WTC11 (cell line): ENCODE results near the gene NFE2L3. TPM values are rescaled to one million over a fixed set of nuclear protein-coding genes. Genes with fewer than 3 reads are reported as not detected.

ENCODE experiments used
- ATAC-seq: fragments of 200-7000 bp; cut with Tn5 transposase; 2 replicates; pipeline ENCODE4 v1.10.0; 2021; ENCODE audit warnings: mild to moderate bottlenecking, moderate library complexity
- CTCF ChIA-PET: fragments of 300-600 bp; sonication (Branson Sonifier 250); formaldehyde crosslinking; loops from one replicate; lab custom pipeline; 2021; ENCODE audit warnings: antibody characterized with exemption; lab: Charles Lee
- POLR2A ChIA-PET: fragments of 350-600 bp; sonication (Branson Sonifier 250); formaldehyde crosslinking; loops from one replicate; lab custom pipeline; 2021; ENCODE audit warnings: antibody characterized with exemption; lab: Charles Lee
- DNase-seq: peaks from one replicate; pipeline ENCODE4 v3.0.0; 2021; ENCODE audit warnings: low spot score
- H3K27ac Mint-ChIP-seq: 2 replicates; pipeline ENCODE4 v1.8.0; 2021; ENCODE audit warnings: mixed read lengths
- H3K27me3 Mint-ChIP-seq: 2 replicates; pipeline ENCODE4 v1.8.0; 2021; ENCODE audit warnings: low read depth, mild to moderate bottlenecking, moderate library complexity, mixed read lengths
- H3K36me3 Mint-ChIP-seq: 2 replicates; pipeline ENCODE4 v1.8.0; 2021; ENCODE audit warnings: mixed read lengths
- H3K4me1 Mint-ChIP-seq: 2 replicates; pipeline ENCODE4 v1.8.0; 2022; ENCODE audit warnings: mixed read lengths
- H3K4me3 Mint-ChIP-seq: 2 replicates; pipeline ENCODE4 v1.8.0; 2021; ENCODE audit warnings: mild to moderate bottlenecking, moderate library complexity, mixed read lengths
- H3K9me3 Mint-ChIP-seq: 2 replicates; pipeline ENCODE4 v1.8.0; 2021; ENCODE audit warnings: mixed read lengths
- ATF1 ChIP-seq: sonication (generic); formaldehyde crosslinking; IDR thresholded peaks from 2 replicates; pipeline ENCODE4 v1.8.1; 2023; ENCODE audit warnings: mild to moderate bottlenecking, moderate library complexity, missing genetic modification reagents
- ESRRA ChIP-seq: sonication (generic); formaldehyde crosslinking; IDR thresholded peaks from 2 replicates; pipeline ENCODE4 v1.8.1; 2022; ENCODE audit warnings: mild to moderate bottlenecking, missing genetic modification reagents, borderline replicate concordance
- FOXJ3 ChIP-seq: sonication (generic); formaldehyde crosslinking; IDR thresholded peaks from 2 replicates; pipeline ENCODE4 v1.9.0; 2021; ENCODE audit warnings: missing genetic modification reagents, mild to moderate bottlenecking, borderline replicate concordance
- GABPB1 ChIP-seq: sonication (generic); formaldehyde crosslinking; IDR thresholded peaks from 2 replicates; pipeline ENCODE4 v1.8.1; 2023; ENCODE audit warnings: mild to moderate bottlenecking, missing genetic modification reagents
- GTF2I ChIP-seq: fragments of 250-450 bp; sonication (Bioruptor Pico); conservative IDR thresholded peaks from 2 replicates; pipeline ENCODE4 v1.4.0; 2021; ENCODE audit warnings: mild to moderate bottlenecking
- IRF2 ChIP-seq: sonication (generic); formaldehyde crosslinking; IDR thresholded peaks from 2 replicates; pipeline ENCODE4 v1.8.0; 2022; ENCODE audit warnings: low read depth, missing genetic modification reagents, borderline replicate concordance
- KAT7 ChIP-seq: sonication (generic); formaldehyde crosslinking; IDR thresholded peaks from 2 replicates; pipeline ENCODE4 v1.8.1; 2023; ENCODE audit warnings: missing genetic modification reagents, mild to moderate bottlenecking, borderline replicate concordance
- NFATC4 ChIP-seq: fragments of 250-450 bp; sonication (Bioruptor Pico); IDR thresholded peaks from 2 replicates; pipeline ENCODE4 v1.9.0; 2021; ENCODE audit warnings: mild to moderate bottlenecking
- NFYB ChIP-seq: sonication (generic); formaldehyde crosslinking; conservative IDR thresholded peaks from 2 replicates; pipeline ENCODE4 v1.8.0; 2022; ENCODE audit warnings: low read depth, missing genetic modification reagents
- NR1H2 ChIP-seq: sonication (generic); formaldehyde crosslinking; IDR thresholded peaks from 2 replicates; pipeline ENCODE4 v1.9.0; 2021; ENCODE audit warnings: mild to moderate bottlenecking, moderate library complexity, missing genetic modification reagents
- OVOL2 ChIP-seq: fragments of 250-450 bp; sonication (Bioruptor Pico); IDR thresholded peaks from 2 replicates; pipeline ENCODE4 v1.9.0; 2021; ENCODE audit warnings: mild to moderate bottlenecking, borderline replicate concordance
- PRRX2 ChIP-seq: fragments of 250-450 bp; sonication (Bioruptor Pico); IDR thresholded peaks from 2 replicates; pipeline ENCODE4 v1.8.0; 2021; ENCODE audit warnings: mild to moderate bottlenecking
- TEAD4 ChIP-seq: sonication (generic); formaldehyde crosslinking; IDR thresholded peaks from 2 replicates; pipeline ENCODE4 v1.8.0; 2022; ENCODE audit warnings: mild to moderate bottlenecking, missing genetic modification reagents
- ZNF121 ChIP-seq: sonication (generic); formaldehyde crosslinking; IDR thresholded peaks from 2 replicates; pipeline ENCODE4 v1.8.0; 2023; ENCODE audit warnings: missing genetic modification reagents
- ZNF138 ChIP-seq: sonication (generic); formaldehyde crosslinking; conservative IDR thresholded peaks from 2 replicates; pipeline ENCODE4 v1.8.1; 2022; ENCODE audit warnings: mild to moderate bottlenecking, moderate library complexity, missing genetic modification reagents
- ZNF232 ChIP-seq: sonication (generic); formaldehyde crosslinking; IDR thresholded peaks from 2 replicates; pipeline ENCODE4 v1.8.0; 2022; ENCODE audit warnings: mild to moderate bottlenecking, missing genetic modification reagents
- ZNF423 ChIP-seq: fragments of 250-450 bp; sonication (Bioruptor Pico); IDR thresholded peaks from 2 replicates; pipeline ENCODE4 v2.1.2; 2022; ENCODE audit warnings: mild to moderate bottlenecking, moderate library complexity
- ZNF671 ChIP-seq: fragments of 250-450 bp; sonication (Bioruptor Pico); IDR thresholded peaks from 2 replicates; pipeline ENCODE4 v1.8.0; 2021; ENCODE audit warnings: mild to moderate bottlenecking
- total RNA-seq: library from RNA; stranded (reverse); gene quantifications from 3 replicates; pipeline ENCODE4 v1.2.3, GENCODE V29; 2021
- TF ChIP-seq, protein P1 (sequence below): fragments of 200-600 bp; IDR thresholded peaks from 2 replicates; pipeline ENCODE4 v1.8.0; 2022; ENCODE audit warnings: antibody characterized with exemption
- TF ChIP-seq, protein P2 (sequence below): sonication (generic); formaldehyde crosslinking; IDR thresholded peaks from 2 replicates; pipeline ENCODE4 v1.8.1; 2022; ENCODE audit warnings: low read depth, missing genetic modification reagents, borderline replicate concordance
- TF ChIP-seq, protein P3 (sequence below): sonication (generic); formaldehyde crosslinking; IDR thresholded peaks from 2 replicates; pipeline ENCODE4 v1.8.1; 2022; ENCODE audit warnings: low read depth, mild to moderate bottlenecking, moderate library complexity, missing genetic modification reagents, borderline replicate concordance
- TF ChIP-seq, protein P4 (sequence below): fragments of 250-450 bp; sonication (Bioruptor Pico); IDR thresholded peaks from 2 replicates; pipeline ENCODE4 v1.9.0; 2021; ENCODE audit warnings: moderate library complexity, mild to moderate bottlenecking, inconsistent platforms, borderline replicate concordance
- TF ChIP-seq, protein P5 (sequence below): sonication (generic); formaldehyde crosslinking; IDR thresholded peaks from 2 replicates; pipeline ENCODE4 v1.8.0; 2022; ENCODE audit warnings: mild to moderate bottlenecking, missing genetic modification reagents

Gene NFE2L3
- total RNA-seq, 1 experiment from 2014 or later, result 66.8 TPM

DNA sequence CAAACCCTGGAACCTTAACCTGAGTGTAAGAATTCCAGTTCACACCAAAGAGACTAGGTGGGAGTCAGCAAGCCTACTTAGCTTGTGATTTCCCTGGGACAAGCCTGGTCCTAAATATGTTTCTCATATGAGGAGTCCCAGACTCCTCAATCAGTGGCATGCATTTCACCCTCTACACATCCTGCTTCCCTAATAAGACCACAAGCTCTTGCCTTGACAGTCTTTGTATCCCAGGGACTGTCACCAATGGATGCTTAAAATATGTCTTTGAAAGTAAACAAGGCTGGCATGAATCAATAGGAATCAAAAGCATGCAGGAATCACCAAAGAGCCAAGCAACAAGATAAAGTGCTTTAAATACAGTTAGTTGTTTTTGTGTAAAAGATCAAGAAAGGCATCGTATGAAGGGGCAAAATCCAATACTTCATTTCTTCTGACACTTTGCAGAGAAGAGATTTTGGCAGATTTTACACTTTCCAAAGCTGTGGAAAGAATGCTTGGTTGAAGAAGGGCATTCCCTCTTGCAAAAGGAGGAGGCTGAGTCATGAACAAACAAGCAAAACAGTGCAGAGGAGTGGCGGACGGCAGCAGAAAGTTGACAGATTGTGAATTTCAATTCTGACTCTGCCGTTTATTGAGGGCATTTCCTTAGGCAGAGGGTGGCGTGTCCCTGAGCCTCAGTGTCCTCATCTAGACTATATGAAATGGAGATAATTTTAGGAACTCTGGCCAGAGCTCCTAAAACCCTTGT, 8.5 kb upstream of the NFE2L3 start:
- Mint-ChIP-seq H3K27ac (no peak overlapping the region), H3K4me1 (peaks cover 2% of the 10 kb centered on the region; the same call in 1 of the 2 replicates), H3K36me3 (peaks cover 14% of the 10 kb centered on the region), H3K4me3 (no peak overlapping the region), H3K9me3 (peaks cover 9% of the 10 kb centered on the region), H3K27me3 (peaks cover 4% of the 10 kb centered on the region)
- ChIA-PET POLR2A (no interaction called here), CTCF (interaction anchor here (0.8 kb wide), 1 partner anchor 963 kb away, joined by 3 read pairs; no protein-coding TSS in a partner anchor)
- TF ChIP-seq TEAD4 (CRISPR knock-in tag), result no peak
- TF ChIP-seq GTF2I (CRISPR knock-in tag), result no peak
- no peak for TF ChIP-seq KAT7 (CRISPR knock-in tag)
- no peak for TF ChIP-seq NR1H2 (CRISPR knock-in tag)
- no peak for TF ChIP-seq ZNF121 (CRISPR knock-in tag)
- TF ChIP-seq NFATC4 (CRISPR knock-in tag), result no peak
- TF ChIP-seq, protein P1, sequence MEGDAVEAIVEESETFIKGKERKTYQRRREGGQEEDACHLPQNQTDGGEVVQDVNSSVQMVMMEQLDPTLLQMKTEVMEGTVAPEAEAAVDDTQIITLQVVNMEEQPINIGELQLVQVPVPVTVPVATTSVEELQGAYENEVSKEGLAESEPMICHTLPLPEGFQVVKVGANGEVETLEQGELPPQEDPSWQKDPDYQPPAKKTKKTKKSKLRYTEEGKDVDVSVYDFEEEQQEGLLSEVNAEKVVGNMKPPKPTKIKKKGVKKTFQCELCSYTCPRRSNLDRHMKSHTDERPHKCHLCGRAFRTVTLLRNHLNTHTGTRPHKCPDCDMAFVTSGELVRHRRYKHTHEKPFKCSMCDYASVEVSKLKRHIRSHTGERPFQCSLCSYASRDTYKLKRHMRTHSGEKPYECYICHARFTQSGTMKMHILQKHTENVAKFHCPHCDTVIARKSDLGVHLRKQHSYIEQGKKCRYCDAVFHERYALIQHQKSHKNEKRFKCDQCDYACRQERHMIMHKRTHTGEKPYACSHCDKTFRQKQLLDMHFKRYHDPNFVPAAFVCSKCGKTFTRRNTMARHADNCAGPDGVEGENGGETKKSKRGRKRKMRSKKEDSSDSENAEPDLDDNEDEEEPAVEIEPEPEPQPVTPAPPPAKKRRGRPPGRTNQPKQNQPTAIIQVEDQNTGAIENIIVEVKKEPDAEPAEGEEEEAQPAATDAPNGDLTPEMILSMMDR, result no peak
- TF ChIP-seq, protein P2, sequence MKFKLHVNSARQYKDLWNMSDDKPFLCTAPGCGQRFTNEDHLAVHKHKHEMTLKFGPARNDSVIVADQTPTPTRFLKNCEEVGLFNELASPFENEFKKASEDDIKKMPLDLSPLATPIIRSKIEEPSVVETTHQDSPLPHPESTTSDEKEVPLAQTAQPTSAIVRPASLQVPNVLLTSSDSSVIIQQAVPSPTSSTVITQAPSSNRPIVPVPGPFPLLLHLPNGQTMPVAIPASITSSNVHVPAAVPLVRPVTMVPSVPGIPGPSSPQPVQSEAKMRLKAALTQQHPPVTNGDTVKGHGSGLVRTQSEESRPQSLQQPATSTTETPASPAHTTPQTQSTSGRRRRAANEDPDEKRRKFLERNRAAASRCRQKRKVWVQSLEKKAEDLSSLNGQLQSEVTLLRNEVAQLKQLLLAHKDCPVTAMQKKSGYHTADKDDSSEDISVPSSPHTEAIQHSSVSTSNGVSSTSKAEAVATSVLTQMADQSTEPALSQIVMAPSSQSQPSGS (CRISPR knock-in tag), result no peak
- TF ChIP-seq ZNF138 (CRISPR knock-in tag), result no peak
- no peak for TF ChIP-seq GABPB1
- TF ChIP-seq ESRRA, result no peak
- TF ChIP-seq, protein P3, sequence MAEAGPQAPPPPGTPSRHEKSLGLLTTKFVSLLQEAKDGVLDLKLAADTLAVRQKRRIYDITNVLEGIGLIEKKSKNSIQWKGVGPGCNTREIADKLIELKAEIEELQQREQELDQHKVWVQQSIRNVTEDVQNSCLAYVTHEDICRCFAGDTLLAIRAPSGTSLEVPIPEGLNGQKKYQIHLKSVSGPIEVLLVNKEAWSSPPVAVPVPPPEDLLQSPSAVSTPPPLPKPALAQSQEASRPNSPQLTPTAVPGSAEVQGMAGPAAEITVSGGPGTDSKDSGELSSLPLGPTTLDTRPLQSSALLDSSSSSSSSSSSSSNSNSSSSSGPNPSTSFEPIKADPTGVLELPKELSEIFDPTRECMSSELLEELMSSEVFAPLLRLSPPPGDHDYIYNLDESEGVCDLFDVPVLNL, result no peak
- no peak for TF ChIP-seq OVOL2 (CRISPR knock-in tag)
- no peak for TF ChIP-seq ZNF232 (CRISPR knock-in tag)
- ATAC-seq, result no peak
- no peak for DNase-seq

DNA sequence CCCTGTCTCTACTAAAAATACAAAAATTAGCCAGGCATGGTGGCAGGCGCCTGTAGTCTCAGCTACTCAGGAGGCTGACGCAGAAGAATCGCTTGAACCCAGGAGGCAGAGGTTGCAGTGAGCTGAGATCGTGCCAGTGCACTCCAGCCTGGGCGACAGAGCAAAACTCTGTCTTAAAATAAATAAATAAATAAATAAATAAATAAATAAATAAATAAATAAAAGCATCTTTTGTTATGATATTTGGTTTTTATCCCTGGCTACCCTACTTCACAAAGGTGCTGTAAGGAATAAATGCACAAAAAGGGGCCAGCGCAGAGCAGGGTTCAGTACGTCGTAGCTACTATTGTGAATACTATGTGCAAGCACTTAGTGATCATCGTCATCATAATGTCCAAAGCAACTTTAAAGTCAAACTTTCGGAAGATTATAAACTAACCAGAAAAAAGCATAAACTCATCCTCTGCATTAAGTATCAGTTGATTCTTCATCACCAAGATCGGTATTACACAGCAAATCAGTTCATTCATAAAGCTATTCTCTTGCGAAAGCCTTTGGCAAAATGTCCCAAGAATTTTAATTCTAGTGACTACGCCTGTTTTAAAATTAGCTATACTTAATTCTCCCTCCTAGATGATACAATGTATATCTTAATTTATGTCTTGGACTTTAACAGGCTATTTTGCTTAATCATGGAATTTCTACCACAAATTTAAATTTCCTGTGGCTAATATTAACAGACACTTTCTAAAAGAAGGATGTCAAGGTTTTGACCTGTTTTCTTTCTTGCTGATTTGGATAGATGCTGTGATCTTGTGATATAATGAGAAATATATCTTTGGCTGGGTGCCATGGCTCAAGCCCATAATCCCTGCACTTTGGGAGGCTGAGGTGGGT, 7.6 kb upstream of the NFE2L3 start:
- H3K4me3 Mint-ChIP-seq, result no peak overlapping the region
- H3K9me3 Mint-ChIP-seq, result peaks cover 9% of the 10 kb centered on the region
- peaks cover 5% of the 10 kb centered on the region; the same call in 1 of the 2 replicates for H3K4me1 Mint-ChIP-seq
- ChIA-PET CTCF (no interaction called here), POLR2A (no interaction called here)
- no peak overlapping the region for H3K27ac Mint-ChIP-seq
- no peak for ATAC-seq
- H3K36me3 Mint-ChIP-seq, result peaks cover 14% of the 10 kb centered on the region
- H3K27me3 Mint-ChIP-seq, result peaks cover 4% of the 10 kb centered on the region
- DNase-seq, result no peak
- no peak for TF ChIP-seq NFYB (CRISPR knock-in tag)
- no peak for TF ChIP-seq FOXJ3 (CRISPR knock-in tag)
- TF ChIP-seq IRF2 (CRISPR knock-in tag), result no peak
- no peak for TF ChIP-seq PRRX2 (CRISPR knock-in tag)
- TF ChIP-seq, protein P4, sequence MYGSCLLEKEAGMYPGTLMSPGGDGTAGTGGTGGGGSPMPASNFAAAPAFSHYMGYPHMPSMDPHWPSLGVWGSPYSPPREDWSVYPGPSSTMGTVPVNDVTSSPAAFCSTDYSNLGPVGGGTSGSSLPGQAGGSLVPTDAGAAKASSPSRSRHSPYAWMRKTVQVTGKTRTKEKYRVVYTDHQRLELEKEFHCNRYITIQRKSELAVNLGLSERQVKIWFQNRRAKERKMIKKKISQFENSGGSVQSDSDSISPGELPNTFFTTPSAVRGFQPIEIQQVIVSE (CRISPR knock-in tag), result no peak
- no peak for TF ChIP-seq GTF2I (CRISPR knock-in tag)
- no peak for TF ChIP-seq ZNF671 (CRISPR knock-in tag)
- TF ChIP-seq, protein P1, result no peak
- no peak for TF ChIP-seq NFATC4 (CRISPR knock-in tag)
- TF ChIP-seq ZNF423, result no peak
- TF ChIP-seq, protein P5, sequence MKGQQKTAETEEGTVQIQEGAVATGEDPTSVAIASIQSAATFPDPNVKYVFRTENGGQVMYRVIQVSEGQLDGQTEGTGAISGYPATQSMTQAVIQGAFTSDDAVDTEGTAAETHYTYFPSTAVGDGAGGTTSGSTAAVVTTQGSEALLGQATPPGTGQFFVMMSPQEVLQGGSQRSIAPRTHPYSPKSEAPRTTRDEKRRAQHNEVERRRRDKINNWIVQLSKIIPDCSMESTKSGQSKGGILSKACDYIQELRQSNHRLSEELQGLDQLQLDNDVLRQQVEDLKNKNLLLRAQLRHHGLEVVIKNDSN (CRISPR knock-in tag), result no peak
- no peak for TF ChIP-seq ATF1
